ENCODE data around the gene MAST4. TPM values are rescaled to one million over a fixed set of nuclear protein-coding genes. Genes with fewer than 3 reads are reported as not detected.

The MAST4 gene
- total and polyA plus RNA-seq, 2 of the 13 experiments (the other 11 are each of a cell fraction or from before 2014, with no cell fraction given), result 3.4 to 3.7 TPM

- no TSS peak for BruUV-seq (replicated peaks)
- Histone ChIP-seq H3K4me3 (replicated peaks in 1 of 3; ENCODE audit: insufficient read depth in 1 of 3, low read depth in 2 of 3, low read length in 3 of 3) (no peak overlapping the region), H3K36me3 (replicated peaks in 1 of 2; ENCODE audit: control insufficient read depth in 1 of 2, insufficient read depth in 2 of 2, low read length in 2 of 2) (no peaks in the 10 kb centered on the region), H3K79me2 (ENCODE audit: insufficient read depth, low read length) (no peaks in the 10 kb centered on the region), H4K20me1 (ENCODE audit: insufficient read depth, low read length) (no peaks in the 10 kb centered on the region), H3K4me1 (ENCODE audit: insufficient read depth, low read length) (peaks cover 25% of the 10 kb centered on the region), H3K9me3 (ENCODE audit: low read length) (no peaks in the 10 kb centered on the region), H2AFZ (ENCODE audit: low read length) (no peak overlapping the region), H3K27me3 (ENCODE audit: control insufficient read depth in 1 of 2, insufficient read depth in 2 of 2, low read length in 2 of 2) (no peaks in the 10 kb centered on the region; a peak in 2 of 5 replicates), H3K4me2 (ENCODE audit: low read depth, low read length) (peak overlapping the region; percentile 28; the same call in 1 of the 2 replicates), H3K27ac (ENCODE audit: extremely low read length, insufficient read depth, low read length) (no peak overlapping the region), H3K9ac (ENCODE audit: insufficient read depth, low read depth, low read length) (no peak overlapping the region)
- in situ Hi-C loops (cut with HindIII; ENCODE audit: extremely low pct_ligation_motif_present, low pct_unique_long_range_greater_than_20kb), result no loop called here
- POLR2A ChIA-PET, result no interaction called here
- DNase-seq (ENCODE audit: low spot score) (no peak), FAIRE-seq (no peak), ATAC-seq (peak; percentile 50)
- 4% methylated on average over 10 of the region's 11 CpGs for WGBS (ENCODE audit: low lambda C conversion rate)
- intact Hi-C loops (cut with micrococcal nuclease; ENCODE audit: unreplicated experiment), result no loop called here
- TF ChIP-seq ZNF234 (CRISPR knock-in tag; conservative IDR thresholded peaks at IDR 0.05) (no peak), TFDP1 (CRISPR knock-in tag; IDR thresholded peaks at IDR 0.05; ENCODE audit: borderline replicate concordance) (no peak), ZBTB33 (CRISPR knock-in tag; IDR thresholded peaks at IDR 0.05) (no peak), ZFX (CRISPR knock-in tag; IDR thresholded peaks at IDR 0.05; ENCODE audit: low read depth) (no peak), MAFG (CRISPR knock-in tag; IDR thresholded peaks at IDR 0.05) (no peak), NR2C2 (CRISPR knock-in tag; IDR thresholded peaks at IDR 0.05; ENCODE audit: borderline replicate concordance) (no peak)
- CTCF ChIA-PET (ENCODE audit: low intra/inter-chr PET ratio, low total read pairs), result no interaction called here
Observed at GRCh38 chr5:66958980-66959641, 362.9 kb downstream of the MAST4 start.

Data from HepG2 (cell line).